ENCODE measurements around the gene RNF26.

Gene RNF26

DNA sequence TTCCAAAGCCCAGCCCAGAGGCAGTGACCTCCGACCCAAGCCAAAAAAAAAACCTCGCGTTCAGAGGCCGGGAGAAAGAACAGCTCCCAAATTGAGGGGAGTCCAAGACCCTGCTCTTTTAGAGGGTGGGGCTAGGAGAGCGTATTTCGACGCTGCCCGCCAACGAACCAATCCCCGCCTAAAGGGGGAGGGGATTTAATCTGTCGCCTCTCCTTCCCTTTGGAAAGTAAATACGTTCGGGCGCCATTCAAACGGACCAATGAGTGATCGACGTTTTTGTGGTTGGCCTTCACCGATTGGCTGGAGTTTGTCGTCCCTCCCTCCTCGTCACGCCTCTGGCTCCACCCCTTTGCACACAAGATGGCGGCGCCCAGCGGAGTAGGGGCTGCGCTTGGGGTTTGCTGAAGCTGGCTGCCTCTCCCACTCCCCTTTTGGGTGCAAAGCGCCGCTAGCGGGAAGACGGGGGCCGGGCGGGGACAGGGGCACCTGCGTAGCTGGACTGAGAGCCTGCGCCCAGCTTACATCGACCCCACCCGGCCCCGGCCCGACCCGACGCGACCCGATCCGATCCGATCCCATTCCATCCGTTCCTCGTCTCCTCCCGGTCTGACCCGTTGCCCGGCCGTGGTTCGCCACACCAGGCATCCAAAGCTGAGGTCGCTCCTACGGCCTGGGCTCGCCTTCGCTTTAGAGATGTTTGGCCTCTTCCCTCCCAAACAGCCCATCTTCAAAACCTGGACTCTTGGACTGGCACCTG lies at the start of gene RNF26:
Gene RNF26 (plus strand): TSS at position 354 of the 757 bp plus-strand sequence. CDS start 596 bp downstream, outside the sequence.
- peak; percentile 73 to 92 for DNase-seq (ENCODE audit: extremely low read depth in 1 of 2, low read depth in 1 of 2)

DNA sequence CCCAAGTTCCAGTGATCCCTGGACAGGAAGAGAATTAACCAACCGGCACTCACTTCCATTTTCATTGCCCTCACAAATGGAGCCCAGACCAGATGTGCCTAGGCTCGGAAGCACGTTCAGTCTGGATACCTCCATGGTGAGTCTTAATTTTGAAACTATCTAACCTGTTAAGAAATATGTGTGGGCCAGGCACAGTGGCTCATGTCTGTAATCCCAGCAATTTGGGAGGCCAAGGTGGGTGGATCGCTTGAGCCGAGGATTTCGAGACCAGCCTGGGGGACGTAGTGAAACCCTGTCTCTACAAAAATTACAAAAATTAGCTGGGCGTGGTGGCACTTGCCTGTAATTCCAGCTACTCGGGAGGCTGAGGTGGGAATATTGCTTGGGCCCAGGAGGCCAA lies 48.9 kb upstream of the RNF26 start:
- DNase-seq (ENCODE audit: extremely low read depth in 1 of 2, low read depth in 1 of 2) = no peak

DNA sequence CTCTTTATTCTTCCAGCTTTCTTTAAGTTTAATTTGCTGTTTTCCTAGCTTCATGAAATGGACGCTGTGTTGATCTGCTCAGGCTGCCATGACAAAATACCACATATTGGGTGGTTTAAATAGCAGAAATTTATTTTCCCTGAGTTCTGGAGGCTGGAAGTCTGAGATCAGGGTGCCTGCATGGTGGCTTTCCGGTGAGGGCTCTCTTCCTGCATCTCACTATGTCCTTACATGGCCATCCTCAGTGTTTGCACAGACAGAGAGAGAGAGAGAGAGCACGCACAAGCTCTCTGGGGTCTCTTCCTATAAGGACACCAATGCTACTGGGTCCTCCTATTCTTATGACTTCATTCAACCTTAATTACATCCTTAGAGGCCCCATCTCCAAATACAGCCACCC lies 46.1 kb upstream of the RNF26 start:
- no peak for DNase-seq (ENCODE audit: extremely low read depth in 1 of 2, low read depth in 1 of 2)

DNA sequence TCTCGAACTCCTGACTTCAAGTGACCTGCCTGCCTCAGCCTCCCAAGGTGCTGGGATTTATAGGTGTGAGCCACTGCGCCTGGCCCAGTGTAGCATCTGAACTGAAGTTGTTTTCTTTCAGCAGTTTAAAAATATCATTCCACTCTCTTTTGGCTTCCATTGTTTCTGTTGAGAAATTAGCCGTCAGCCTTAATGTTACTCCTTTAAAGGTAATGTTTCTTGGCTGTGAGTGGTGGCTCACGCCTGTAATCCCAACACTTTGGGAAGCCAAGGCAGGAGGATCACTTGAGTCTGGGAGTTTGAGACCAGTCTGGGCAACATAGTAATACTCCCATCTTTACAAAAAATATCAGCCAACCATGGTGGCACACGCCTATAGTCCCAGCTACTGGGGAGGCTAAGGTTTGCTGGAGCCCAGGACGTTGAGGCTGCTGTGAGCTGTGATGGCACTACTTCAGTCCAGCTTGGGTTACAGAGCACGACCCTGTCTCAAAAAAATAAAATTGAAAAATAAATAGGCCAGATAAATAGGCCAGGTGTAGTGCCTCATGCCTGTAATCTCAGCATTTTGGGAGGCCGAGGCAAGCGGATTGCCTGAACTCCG lies 43.3 kb upstream of the RNF26 start:
- DNase-seq (ENCODE audit: extremely low read depth in 1 of 2, low read depth in 1 of 2) = no peak

DNA sequence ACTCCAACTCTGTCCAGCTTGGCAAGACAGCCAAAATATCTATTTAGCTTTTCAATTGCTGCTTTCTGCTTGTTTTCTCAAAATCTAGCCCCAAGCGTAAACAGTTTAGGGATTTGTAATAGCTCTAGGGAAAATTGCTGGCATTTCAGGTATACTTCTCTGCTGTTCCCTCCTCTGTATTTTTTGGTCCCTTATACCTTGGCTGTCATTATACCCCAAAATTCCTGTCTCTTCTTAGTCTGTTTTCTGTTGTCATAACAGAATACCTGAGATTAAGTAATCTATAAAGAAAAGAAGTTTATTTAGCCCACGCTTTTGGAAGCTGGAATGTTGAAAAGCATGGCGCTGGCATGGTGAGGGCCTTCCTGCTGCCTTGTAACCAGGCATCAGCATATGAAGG lies 40.9 kb upstream of the RNF26 start:
- DNase-seq (ENCODE audit: extremely low read depth in 1 of 2, low read depth in 1 of 2) = no peak

DNA sequence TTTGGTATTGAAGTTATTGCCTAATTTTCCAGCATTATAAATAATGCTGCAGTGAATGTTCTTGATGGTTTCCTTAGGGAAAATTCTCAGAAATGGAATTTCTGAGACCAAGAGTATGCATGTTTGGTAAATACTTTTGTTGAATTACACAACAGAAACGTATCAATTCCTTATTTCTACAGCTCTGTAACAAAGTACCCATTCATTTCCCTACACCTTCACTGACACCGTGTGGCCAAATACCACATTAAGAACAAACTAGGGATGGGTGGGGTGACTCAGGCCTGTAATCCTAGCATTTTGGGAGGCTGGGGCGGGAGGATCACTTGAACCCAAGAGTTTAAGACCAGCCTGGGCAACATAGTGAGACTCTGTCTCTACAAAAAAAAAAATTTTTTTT lies 39.1 kb upstream of the RNF26 start:
- no peak for DNase-seq (ENCODE audit: extremely low read depth in 1 of 2, low read depth in 1 of 2)

DNA sequence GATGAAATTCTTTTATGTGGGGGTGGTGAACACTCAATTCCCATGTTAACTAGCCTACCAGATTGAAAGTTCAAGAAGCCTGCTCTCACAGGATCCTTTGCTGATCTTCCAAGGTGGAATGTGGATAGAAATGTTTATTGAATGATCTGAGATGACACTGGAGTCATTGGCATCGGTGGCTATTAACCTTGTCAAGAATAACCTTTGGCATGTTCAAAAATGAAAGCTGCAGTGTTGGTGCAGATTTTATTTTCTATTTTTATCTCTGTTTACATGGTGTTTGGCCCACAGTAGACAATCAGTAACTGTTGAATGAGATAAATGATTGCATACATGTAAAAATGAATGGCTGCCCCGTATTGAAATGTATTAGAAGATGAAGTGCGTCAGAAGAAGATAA lies 36.4 kb upstream of the RNF26 start:
- DNase-seq (ENCODE audit: extremely low read depth in 1 of 2, low read depth in 1 of 2) = no peak

DNA sequence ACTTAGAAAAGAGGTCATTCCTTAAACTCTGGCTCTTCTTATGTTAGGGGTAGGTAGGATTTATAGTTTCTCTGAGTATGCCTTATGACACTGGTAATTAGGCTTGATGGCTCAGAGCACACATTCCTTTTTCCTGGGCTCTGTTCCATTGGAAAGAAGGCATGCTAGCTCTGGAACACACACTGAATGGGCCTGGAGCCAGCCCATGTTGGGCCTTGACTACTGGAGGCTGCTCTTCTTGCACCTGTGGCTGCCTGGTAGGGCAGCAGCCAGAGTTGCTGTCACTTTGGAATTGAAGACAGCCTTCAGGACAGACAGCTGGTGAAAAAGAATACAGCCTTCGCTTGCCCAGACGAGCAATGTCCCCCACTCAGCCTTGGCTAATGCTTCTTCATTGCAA lies 35.6 kb upstream of the RNF26 start:
- no peak for DNase-seq (ENCODE audit: extremely low read depth in 1 of 2, low read depth in 1 of 2)

DNA sequence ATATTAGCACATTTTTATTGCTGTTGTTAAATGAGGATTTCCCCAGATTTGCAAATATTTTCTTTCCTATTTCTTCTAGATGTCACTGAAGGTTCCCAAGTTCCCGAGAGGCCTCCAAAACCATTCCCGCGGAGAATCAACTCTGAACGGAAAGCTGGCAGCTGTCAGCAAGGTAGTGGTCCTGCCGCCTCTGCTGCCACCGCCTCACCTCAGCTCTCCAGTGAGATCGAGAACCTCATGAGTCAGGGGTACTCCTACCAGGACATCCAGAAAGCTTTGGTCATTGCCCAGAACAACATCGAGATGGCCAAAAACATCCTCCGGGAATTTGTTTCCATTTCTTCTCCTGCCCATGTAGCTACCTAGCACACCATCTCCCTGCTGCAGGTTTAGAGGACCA lies 34.9 kb upstream of the RNF26 start:
- no peak for DNase-seq (ENCODE audit: extremely low read depth in 1 of 2, low read depth in 1 of 2)

DNA sequence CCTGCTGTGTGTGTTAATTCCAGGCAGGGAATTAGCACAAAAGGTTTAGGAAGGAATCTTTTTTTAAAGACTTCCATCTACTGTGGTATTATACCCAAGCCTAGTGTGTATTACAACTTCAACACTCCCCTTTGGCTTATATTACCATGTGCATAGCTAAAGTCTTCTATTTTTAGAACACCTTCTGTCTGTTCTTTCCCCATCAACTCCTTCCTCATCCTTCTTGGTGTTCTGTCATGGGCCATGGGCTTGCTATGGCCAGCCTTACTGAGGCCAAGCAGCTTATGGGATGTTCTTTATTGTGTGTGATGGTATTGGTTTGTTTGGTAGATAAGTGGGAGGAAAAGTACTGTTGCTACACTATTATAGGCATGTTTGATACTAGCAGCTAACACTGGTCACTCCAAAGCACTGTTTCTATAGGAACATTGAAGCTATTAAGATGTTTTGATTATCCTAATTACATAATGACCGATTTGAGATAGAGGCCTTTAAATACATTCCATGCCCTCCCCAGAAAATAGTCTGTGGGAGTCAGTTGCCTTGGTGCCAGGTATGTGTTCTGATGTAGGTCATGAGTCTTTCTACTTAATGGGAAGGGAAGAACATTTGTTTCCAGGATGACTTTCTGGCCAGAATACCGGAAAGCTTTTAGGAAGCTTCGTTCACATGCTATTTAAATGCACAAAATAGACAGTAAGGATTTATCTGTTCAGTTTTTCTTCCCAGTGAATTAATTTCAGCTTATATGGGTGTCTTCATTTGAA lies 33.9 kb upstream of the RNF26 start:
- no peak for DNase-seq (ENCODE audit: extremely low read depth in 1 of 2, low read depth in 1 of 2)

DNA sequence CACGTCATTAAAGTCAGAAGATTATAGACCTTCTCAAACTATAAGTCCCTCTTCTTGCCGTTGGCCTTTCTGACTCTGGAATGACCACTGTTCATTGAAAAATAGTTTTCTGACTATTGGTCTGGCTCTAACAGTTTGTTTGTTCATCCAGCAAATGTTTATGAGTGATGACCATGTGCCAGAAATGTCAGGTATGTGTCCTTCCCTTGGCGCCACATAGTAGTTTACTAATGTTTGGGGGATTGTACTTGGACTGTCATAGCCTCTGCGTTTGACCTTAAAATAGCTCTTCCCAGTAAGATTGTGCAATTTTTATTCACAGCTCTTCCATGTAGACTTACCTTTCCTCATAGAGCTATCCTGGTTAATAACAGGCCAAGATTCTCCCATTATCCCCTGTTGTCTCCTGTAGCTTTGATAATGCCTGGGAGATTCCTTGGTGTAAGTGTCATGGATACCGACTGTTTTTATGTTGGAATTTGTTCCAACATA lies 31.1 kb upstream of the RNF26 start:
- no peak for DNase-seq (ENCODE audit: extremely low read depth in 1 of 2, low read depth in 1 of 2)

DNA sequence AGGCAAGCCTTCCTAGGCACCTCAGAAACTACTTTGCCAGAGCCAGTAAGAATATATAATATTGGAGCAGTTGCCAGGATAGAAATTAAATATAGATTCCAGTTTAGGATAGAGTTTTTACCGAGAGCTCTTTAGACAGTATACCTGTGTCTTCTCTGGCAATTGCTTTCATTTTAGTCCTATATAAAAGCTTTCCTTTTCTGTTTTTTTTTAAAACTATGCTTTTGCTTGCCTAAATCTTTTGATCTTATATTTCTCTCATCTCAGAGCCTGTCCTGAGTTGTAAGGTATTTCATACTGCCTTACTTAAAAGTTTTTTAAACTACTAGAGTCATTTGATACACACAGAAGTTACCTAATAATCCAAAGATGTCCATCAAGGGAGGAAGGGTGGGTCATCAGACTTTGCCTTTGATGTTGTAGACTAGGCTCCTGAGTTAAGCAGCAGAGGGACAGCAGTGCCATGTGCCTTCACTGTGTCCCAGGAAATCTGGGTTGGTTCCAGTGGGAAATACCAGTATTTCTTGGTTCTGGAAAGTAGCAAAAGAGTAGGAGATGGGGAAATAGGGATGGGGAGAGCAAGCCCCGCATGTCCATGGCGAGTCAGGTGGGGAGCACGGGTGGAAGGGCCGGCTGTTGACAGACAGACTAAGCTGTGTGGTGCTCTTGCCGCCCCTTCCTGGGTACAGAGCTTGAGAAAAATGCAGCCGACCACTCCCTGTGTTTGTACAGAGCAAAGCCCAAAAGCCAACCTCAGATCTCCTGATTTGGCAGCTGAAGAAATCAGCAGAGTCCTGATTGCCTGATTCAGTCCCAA lies 28.6 kb upstream of the RNF26 start:
- no peak for DNase-seq (ENCODE audit: extremely low read depth in 1 of 2, low read depth in 1 of 2)

DNA sequence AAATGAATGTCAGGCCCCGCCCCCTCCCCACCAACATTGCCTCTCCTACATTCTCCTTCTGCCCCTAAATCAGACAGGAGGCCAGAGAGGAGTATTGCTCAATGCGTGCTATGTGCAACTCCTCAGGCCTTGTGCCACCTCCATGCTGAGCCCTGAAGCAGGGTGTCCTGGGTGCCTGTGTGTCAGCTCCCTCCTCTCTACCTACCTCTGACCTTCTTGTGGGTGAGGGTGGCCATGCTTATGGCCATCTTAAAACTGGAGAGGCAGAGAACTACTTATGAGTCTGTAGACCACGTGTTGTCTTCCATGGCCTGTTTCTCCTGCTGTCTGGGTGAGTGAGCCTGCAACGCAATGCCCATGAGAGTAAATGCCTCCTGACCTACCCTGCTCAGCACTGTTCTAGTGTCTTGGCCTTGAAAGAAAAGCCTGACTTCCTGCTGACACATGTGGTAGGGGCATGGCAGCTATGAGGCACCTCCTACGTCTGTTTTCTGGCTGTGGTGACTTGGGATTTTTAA lies 27.9 kb upstream of the RNF26 start:
- DNase-seq (ENCODE audit: extremely low read depth in 1 of 2, low read depth in 1 of 2) = no peak

DNA sequence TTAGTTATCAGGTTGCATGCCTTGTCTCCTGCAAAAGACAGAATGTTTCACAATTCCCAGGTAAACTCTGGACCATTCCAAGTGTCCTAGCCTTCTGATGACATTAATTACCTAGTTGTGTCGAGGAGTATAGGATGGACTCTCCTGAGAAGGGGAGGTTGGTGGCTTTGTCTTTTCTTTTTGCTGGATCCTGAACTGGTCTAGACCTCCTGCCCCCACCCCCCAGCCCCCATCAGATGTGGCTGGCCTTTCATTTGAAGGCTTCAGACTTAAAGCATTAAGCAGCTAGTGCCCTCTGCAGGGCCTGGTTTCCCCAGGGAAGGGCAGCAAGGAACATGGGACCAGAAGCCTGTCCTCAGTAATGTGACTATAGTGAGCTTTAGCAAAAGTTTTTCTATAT lies 27.1 kb upstream of the RNF26 start:
- DNase-seq (ENCODE audit: extremely low read depth in 1 of 2, low read depth in 1 of 2) = no peak

DNA sequence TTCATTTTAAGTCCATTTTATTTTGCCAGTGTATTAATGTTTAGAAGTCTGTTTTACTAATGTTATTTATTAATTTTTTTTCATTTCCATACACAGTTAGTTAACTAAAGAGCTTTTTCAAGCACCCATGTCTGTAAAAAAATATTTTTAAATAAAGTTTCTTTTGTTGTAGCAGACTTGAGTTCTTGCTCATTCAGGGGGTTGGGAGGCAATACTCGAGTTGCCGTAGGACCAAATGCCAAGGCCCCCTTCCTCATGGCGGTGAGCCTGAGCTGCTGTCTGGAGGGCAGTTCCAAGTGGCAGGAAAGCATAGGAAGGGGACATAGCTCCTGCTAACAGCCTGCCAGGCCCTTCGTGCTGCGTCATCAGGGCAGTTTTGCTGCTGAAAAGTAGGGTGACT lies 26.4 kb upstream of the RNF26 start:
- no peak for DNase-seq (ENCODE audit: extremely low read depth in 1 of 2, low read depth in 1 of 2)

DNA sequence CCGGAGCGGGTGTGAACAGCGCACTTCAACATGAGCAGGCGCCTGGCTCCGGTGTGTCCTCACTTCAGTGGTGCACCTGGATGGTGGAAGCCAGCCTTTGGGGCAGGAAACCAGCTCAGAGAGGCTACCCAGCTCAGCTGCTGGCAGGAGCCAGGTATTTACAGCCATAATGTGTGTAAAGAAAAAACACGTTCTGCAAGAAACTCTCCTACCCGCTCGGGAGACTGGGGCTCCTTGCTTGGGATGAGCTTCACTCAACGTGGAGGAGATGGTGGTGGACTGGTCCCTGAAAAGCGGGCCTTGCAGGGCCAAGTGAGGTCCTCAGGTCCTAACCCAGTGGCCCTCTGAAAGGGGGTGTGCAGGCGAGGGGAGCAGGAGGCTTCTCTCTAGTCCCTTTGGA lies 24.9 kb upstream of the RNF26 start:
- no peak for DNase-seq (ENCODE audit: extremely low read depth in 1 of 2, low read depth in 1 of 2)

DNA sequence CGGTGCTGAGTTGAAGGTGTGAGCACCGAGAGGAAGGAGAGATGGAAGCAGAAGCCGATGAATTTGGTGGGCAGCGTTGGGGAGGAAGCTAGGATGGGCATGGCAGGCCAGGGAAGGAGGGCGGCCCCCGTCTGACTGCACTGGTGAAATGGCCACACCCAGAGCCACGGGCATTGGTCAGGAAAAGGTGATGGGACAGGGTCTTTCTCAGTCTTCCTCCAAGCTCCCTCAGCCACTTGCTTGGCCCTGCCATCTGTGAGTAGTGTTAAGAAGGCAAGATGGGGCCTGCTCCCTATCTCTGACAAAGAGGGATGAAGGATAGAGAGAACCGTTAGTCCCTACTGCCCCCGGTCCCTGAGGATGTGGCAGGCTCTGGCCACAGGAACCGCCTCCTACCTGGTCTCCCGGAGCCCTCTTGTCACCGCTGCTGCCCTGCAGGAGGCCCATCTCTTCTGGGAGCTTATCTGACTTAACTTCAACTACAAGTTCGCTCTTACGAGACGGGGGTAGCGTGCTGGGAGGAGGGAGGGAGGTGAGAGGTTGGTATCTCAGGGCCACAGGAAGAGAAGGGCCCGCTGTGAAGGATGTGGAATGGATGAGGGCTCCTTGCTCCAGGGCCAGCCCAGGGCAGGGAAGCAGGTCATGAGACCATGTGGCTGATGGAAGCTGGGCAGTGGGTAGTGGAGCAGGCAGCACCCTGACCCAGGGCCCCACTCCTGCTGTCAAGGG lies 24.2 kb upstream of the RNF26 start:
- DNase-seq (ENCODE audit: extremely low read depth in 1 of 2, low read depth in 1 of 2) = no peak

DNA sequence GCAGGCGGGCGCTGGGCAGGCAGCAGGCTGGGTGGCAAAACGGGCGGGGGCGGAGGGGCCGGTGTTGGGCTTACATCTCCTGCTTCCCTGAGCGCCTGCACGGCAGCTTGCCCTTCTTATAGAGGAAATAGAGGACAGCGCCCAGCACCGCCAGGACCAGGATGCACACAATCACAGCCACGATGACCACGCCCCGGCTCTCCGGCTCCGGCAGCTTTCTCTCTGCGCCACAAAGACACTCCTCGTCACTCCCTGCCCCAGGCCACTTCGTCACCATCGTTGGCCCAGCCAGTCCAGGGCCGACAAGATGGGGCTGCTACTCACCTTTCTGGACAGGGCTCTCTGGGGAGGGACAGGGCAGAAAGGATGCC lies 23.7 kb upstream of the RNF26 start:
- DNase-seq (ENCODE audit: extremely low read depth in 1 of 2, low read depth in 1 of 2) = no peak

DNA sequence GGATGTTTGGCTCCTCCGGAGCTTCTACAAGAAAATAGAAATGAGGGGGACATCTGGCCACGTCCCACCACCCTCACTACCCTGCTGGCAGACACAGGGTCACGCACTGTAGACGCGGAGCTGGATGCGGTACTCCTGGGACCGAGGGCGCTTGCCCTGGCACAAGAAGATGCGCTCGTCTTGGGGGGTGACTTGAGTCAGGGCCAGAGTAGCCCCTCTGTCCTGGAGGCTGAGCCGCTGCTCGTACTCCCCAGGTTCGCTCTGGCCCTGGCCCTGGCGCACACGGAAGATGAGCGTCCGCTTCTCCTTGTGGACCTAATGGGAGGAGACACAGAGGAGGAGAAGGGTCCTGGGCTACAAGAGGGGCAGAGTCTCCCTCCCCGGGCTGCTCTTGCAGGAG lies 19.6 kb upstream of the RNF26 start:
- no peak for DNase-seq (ENCODE audit: extremely low read depth in 1 of 2, low read depth in 1 of 2)
